GM12878 (cell line): ENCODE results near the gene ZNF716. TPM values are rescaled to one million over a fixed set of nuclear protein-coding genes. Genes with fewer than 3 reads are reported as not detected.

Experiments used
- ATAC-seq: fragments of 200-7000 bp; cut with Tn5 transposase; 3 replicates; pipeline ENCODE4 v1.9.1; 2020; ENCODE audit warnings: mild to moderate bottlenecking, moderate library complexity
- BruUV-seq: library from RNA; stranded (reverse); fragments of 400-500 nt; replicated peaks from 2 replicates; lab custom pipeline; 2021; lab: Mats Ljungman, UMichigan
- CTCF ChIA-PET: fragments of 300-600 bp; sonication (Branson Sonifier 250); formaldehyde crosslinking; extraction: SDS; loops from one replicate; lab custom pipeline; 2021; ENCODE audit warnings: inconsistent platforms; lab: Yijun Ruan, JAX
- POLR2A ChIA-PET: fragments of 350-600 bp; formaldehyde crosslinking; extraction: SDS; loops from one replicate; lab custom pipeline; 2021; ENCODE audit warnings: inconsistent platforms; lab: Charles Lee
- RAD21 ChIA-PET: fragments of 300-600 bp; sonication (Branson Sonifier 250); formaldehyde crosslinking; loops from one replicate; lab custom pipeline; 2023; ENCODE audit warnings: antibody characterized with exemption; ENCODE audit not compliant: unreplicated experiment; lab: Charles Lee
- SMC1A ChIA-PET: fragments of 300-600 bp; sonication (Branson Sonifier 250); formaldehyde crosslinking; loops from one replicate; lab custom pipeline; 2023; ENCODE audit not compliant: unreplicated experiment, uncharacterized antibody; lab: Charles Lee
- DNase-seq: peaks from one replicate; pipeline ENCODE4 v3.0.0-alpha.2; 2011; ENCODE audit warnings: low read depth, low spot score
- FAIRE-seq: peaks from 3 replicates; lab custom pipeline; 2011; peaks lifted over from hg19 to GRCh38; lab: Jason Lieb, UNC
- H2AFZ ChIP-seq: 2 replicates; pipeline ENCODE4 v1.6.0; 2011; ENCODE audit warnings: low read depth, low read length, control low read depth; ENCODE audit not compliant: control insufficient read depth
- H3K27ac ChIP-seq: 2 replicates; pipeline ENCODE4 v1.5.1; 2011; ENCODE audit warnings: control low read depth; ENCODE audit not compliant: control insufficient read depth, insufficient read depth
- H3K27me3 ChIP-seq, 2 experiments: replicated peaks in 1 of 2; 2 replicates each; pipeline versions ENCODE4 v1.6.0 to v1.6.1; 2011; ENCODE audit warnings: low read length in 1 of 2; ENCODE audit not compliant: control insufficient read depth in 2 of 2, insufficient read depth in 2 of 2
- H3K36me3 ChIP-seq, 2 experiments: 2 replicates each; pipeline ENCODE4 v1.5.1; 2011; ENCODE audit warnings: low read length in 1 of 2; ENCODE audit not compliant: control insufficient read depth in 2 of 2, insufficient read depth in 2 of 2
- H3K4me1 ChIP-seq: 2 replicates; pipeline ENCODE4 v1.6.1; 2011; ENCODE audit warnings: mild to moderate bottlenecking, low read length, moderate library complexity, mixed read lengths; ENCODE audit not compliant: control insufficient read depth, insufficient read depth
- H3K4me2 ChIP-seq: 2 replicates; pipeline ENCODE4 v1.6.0; 2011; ENCODE audit warnings: control low read depth; ENCODE audit not compliant: control insufficient read depth, insufficient read depth
- H3K4me3 ChIP-seq: fragments of 200-600 bp; sonication (generic); 2 replicates; pipeline ENCODE4 v1.5.1; 2016
- H3K79me2 ChIP-seq: 2 replicates; pipeline ENCODE4 v1.6.0; 2011; ENCODE audit warnings: low read length; ENCODE audit not compliant: control insufficient read depth, insufficient read depth
- H3K9ac ChIP-seq: 2 replicates; pipeline ENCODE4 v1.8.0; 2011; ENCODE audit warnings: low read length, control low read depth, mixed read lengths; ENCODE audit not compliant: control insufficient read depth, insufficient read depth
- H3K9me3 ChIP-seq: replicated peaks from 3 replicates; pipeline ENCODE4 v1.5.1; 2011; ENCODE audit warnings: mild to moderate bottlenecking, low read length; ENCODE audit not compliant: control insufficient read depth, insufficient read depth
- H4K20me1 ChIP-seq: 2 replicates; pipeline ENCODE4 v1.6.0; 2011; ENCODE audit not compliant: control insufficient read depth, insufficient read depth
- CHD2 ChIP-seq: IDR thresholded peaks from 2 replicates; pipeline ENCODE4 v1.6.1; 2011; ENCODE audit warnings: low read depth, low read length, improper control_type of control experiment, borderline replicate concordance
- NFYB ChIP-seq: IDR thresholded peaks from 2 replicates; pipeline ENCODE4 v1.6.1; 2011; ENCODE audit warnings: low read depth, mild to moderate bottlenecking, low read length, improper control_type of control experiment, moderate library complexity; ENCODE audit not compliant: insufficient read depth
- RAD51 ChIP-seq: fragments of 450-650 bp; IDR thresholded peaks from 2 replicates; pipeline ENCODE4 v1.6.1; 2016; ENCODE audit warnings: moderate library complexity, mild to moderate bottlenecking, inconsistent platforms
- RB1 ChIP-seq: fragments of 450-650 bp; formaldehyde crosslinking; IDR thresholded peaks from 2 replicates; pipeline ENCODE4 v1.6.1; 2017; ENCODE audit warnings: mild to moderate bottlenecking, borderline replicate concordance
- SMARCA5 ChIP-seq: fragments of 450-650 bp; IDR thresholded peaks from 2 replicates; pipeline ENCODE4 v1.6.1; 2017; ENCODE audit warnings: mild to moderate bottlenecking
- TARDBP ChIP-seq: IDR thresholded peaks from 2 replicates; pipeline ENCODE4 v1.6.1; 2016; ENCODE audit warnings: borderline replicate concordance
- TBL1XR1 ChIP-seq: IDR thresholded peaks from 2 replicates; pipeline ENCODE4 v1.6.1; 2012; ENCODE audit warnings: low read depth, low read length, improper control_type of control experiment
- TCF7 ChIP-seq: IDR thresholded peaks from 2 replicates; pipeline ENCODE4 v1.6.1; 2014; ENCODE audit warnings: antibody characterized with exemption, borderline replicate concordance
- YY1 ChIP-seq: IDR thresholded peaks from 2 replicates; pipeline ENCODE4 v1.6.1; 2011; ENCODE audit warnings: low read depth, mild to moderate bottlenecking, low read length
- WGBS: methylation state at CpG from one replicate; pipeline ENCODE4 v1.1.6; 2016; ENCODE audit warnings: low lambda C conversion rate; ENCODE audit not compliant: insufficient replicate concordance, insufficient coverage; ENCODE audit errors: missing lambda C conversion rate; 5-methylcytosine and 5-hydroxymethylcytosine counted together
- in situ Hi-C: fragments of 300-500 bp; cut with MboI; formaldehyde crosslinking; loops from 9 replicates; pipeline ENCODE4 v1.14.3; 2018; ENCODE audit warnings: mixed read lengths
- intact Hi-C: fragments of 100-400 bp; cut with micrococcal nuclease; formaldehyde crosslinking; loops from one replicate; pipeline ENCODE4 v1.14.2; 2022; ENCODE audit not compliant: unreplicated experiment
- polyA plus RNA-seq, 11 experiments: library from polyadenylated mRNA; depleted of rRNA in 4 of 11; unstranded in 6 of 11; stranded (reverse) in 5 of 11; fragments of >200 nt; fragmentation: Nextera tagmentation in 4 of 11; fragmentation: Illumina TruSeq in 1 of 11; extraction: Ambion mirVana in 4 of 11; extraction: Trizol in 1 of 11; gene quantifications; 1 replicate in 1 of 11; 2 replicates in 10 of 11; pipeline versions ENCODE4 v1.2.1 to v1.2.3, GENCODE V29; 2011 to 2016; ENCODE audit warnings: inconsistent platforms in 2 of 11, missing spikeins in 2 of 11, low read depth in 1 of 11
- total RNA-seq, 4 experiments: library from RNA; depleted of rRNA in 3 of 4; stranded (reverse); fragments of >200 nt in 3 of 4; fragmentation: Illumina TruSeq in 1 of 4; extraction: Trizol in 1 of 4; gene quantifications; 2 replicates each; pipeline versions ENCODE4 v1.2.1 to v1.2.3, GENCODE V29; 2013 to 2021
- TF ChIP-seq, protein P1 (sequence below): IDR thresholded peaks from 2 replicates; pipeline ENCODE4 v1.6.1; 2011; ENCODE audit warnings: borderline replicate concordance, low read depth, mild to moderate bottlenecking, moderate library complexity, mixed read lengths, low read length; ENCODE audit not compliant: insufficient read depth; ENCODE audit errors: extremely low read length

ZNF716 gene
- total and polyA plus RNA-seq, 10 of the 15 experiments (the other 5 are each of a cell fraction or from before 2014, with no cell fraction given), result not detected

DNA sequence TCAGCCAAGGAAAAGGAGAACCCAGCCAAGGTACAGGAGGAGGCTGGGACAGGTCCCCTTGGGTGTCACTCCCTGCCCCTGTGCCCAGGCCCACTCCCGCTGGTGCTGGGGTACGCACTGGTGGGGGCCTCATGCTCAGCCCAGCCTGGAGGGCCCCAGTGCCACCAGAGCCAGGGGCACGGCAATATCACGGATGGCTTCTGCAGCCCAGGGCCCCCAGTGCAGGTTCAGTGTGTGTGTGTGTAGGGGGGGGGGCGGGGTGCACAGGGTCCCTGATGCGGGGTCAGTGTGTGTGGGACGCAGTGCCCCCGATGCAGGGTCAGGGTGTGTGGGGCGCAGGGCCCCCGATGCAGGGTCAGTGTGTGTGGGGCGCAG is 23.4 kb upstream of the ZNF716 start:
- Histone ChIP-seq H3K9ac (no peak overlapping the region), H2AFZ (no peak overlapping the region), H3K36me3 (no peaks in the 10 kb centered on the region), H3K4me3 (no peak overlapping the region), H4K20me1 (no peaks in the 10 kb centered on the region), H3K27me3 (no peaks in the 10 kb centered on the region), H3K4me2 (no peak overlapping the region), H3K27ac (no peak overlapping the region), H3K79me2 (no peaks in the 10 kb centered on the region), H3K4me1 (no peaks in the 10 kb centered on the region), H3K9me3 (peaks cover 1% of the 10 kb centered on the region; the same call in 1 of the 3 replicates)
- no peak for ATAC-seq
- no peak for DNase-seq
- ChIA-PET RAD21 (no interaction called here), POLR2A (no interaction called here), CTCF (no interaction called here), SMC1A (no interaction called here)
- in situ Hi-C loops (no loop called here), intact Hi-C loops (no loop called here)
- no TSS peak for BruUV-seq
- WGBS, result 68% methylated on average over 10 of the region's 11 CpGs
- no peak for TF ChIP-seq RB1
- TF ChIP-seq TARDBP, result no peak
- TF ChIP-seq SMARCA5, result no peak
- TF ChIP-seq TCF7, result no peak
- no peak for TF ChIP-seq RAD51
- no peak for TF ChIP-seq YY1
- no peak for TF ChIP-seq CHD2
- TF ChIP-seq TBL1XR1, result no peak
- no peak for TF ChIP-seq NFYB
- TF ChIP-seq, protein P1, sequence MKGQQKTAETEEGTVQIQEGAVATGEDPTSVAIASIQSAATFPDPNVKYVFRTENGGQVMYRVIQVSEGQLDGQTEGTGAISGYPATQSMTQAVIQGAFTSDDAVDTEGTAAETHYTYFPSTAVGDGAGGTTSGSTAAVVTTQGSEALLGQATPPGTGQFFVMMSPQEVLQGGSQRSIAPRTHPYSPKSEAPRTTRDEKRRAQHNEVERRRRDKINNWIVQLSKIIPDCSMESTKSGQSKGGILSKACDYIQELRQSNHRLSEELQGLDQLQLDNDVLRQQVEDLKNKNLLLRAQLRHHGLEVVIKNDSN, result no peak
- no peak for FAIRE-seq
